ENCODE data around the gene EIF5A2. TPM values are rescaled to one million over a fixed set of nuclear protein-coding genes. Genes with fewer than 3 reads are reported as not detected.

EIF5A2 gene
- total RNA-seq, 1 donor from 2014 or later, result 11.5 TPM

- no peak for DNase-seq (ENCODE audit: low spot score)
Measured at GRCh38 chr3:170852324-170852723, 56.1 kb downstream of the EIF5A2 start.

GRCh38 chr3:170848292-170848917 lies 60.0 kb downstream of the EIF5A2 start:
- DNase-seq (ENCODE audit: low spot score), result no peak

- DNase-seq (ENCODE audit: low spot score), result no peak
Measured at GRCh38 chr3:170844377-170844776, 64.1 kb downstream of the EIF5A2 start.

GRCh38 chr3:170840291-170840859 lies 68.1 kb downstream of the EIF5A2 start:
- no peak for DNase-seq (ENCODE audit: low spot score)

GRCh38 chr3:170839518-170840100 lies 68.8 kb downstream of the EIF5A2 start:
- no peak for DNase-seq (ENCODE audit: low spot score)

Other genes starting within 250 kb of the EIF5A2 start
- 16.3 TPM for gene RPL22L1, start 38.4 kb downstream of the EIF5A2 start, total RNA-seq
- gene SLC2A2, start 118.1 kb upstream of the EIF5A2 start, total RNA-seq, result 22.4 TPM

Data from mucosa of gallbladder (tissue), 1 donor.